IMR-90 (cell line): ENCODE measurements around the gene GAMT. TPM values are rescaled to one million over a fixed set of nuclear protein-coding genes. Genes with fewer than 3 reads are reported as not detected.

ENCODE experiments used
- ATAC-seq: fragments of 200-7000 bp; cut with Tn5 transposase; 2 replicates; pipeline ENCODE4 v1.9.1; 2020; ENCODE audit warnings: low read depth, mild to moderate bottlenecking, moderate library complexity
- BruUV-seq: library from RNA; stranded (reverse); fragments of 400-500 nt; replicated peaks from 2 replicates; lab custom pipeline; 2021; lab: Mats Ljungman, UMichigan
- CTCF ChIA-PET: fragments of 300-600 bp; formaldehyde crosslinking; extraction: SDS; loops from one replicate; lab custom pipeline; 2021; ENCODE audit warnings: antibody characterized with exemption; lab: Yijun Ruan, JAX
- POLR2A ChIA-PET: fragments of 300-600 bp; sonication (Branson Sonifier 250); formaldehyde crosslinking; loops from one replicate; lab custom pipeline; 2022; ENCODE audit warnings: antibody characterized with exemption; ENCODE audit not compliant: unreplicated experiment; lab: Charles Lee
- DNase-seq: peaks from one replicate; pipeline ENCODE4 v3.0.0; 2013
- H2AFZ ChIP-seq: replicated peaks from 2 replicates; pipeline ENCODE3; 2013; ENCODE audit warnings: low read length, mild to moderate bottlenecking; ENCODE audit not compliant: poor library complexity
- H2AK5ac ChIP-seq: 2 replicates; pipeline ENCODE4 v1.6.1; 2013; ENCODE audit warnings: low read depth, low read length, inconsistent platforms
- H2AK9ac ChIP-seq: replicated peaks from 2 replicates; pipeline ENCODE3; 2013; ENCODE audit warnings: mild to moderate bottlenecking, low read depth, low read length, moderate library complexity; ENCODE audit not compliant: poor library complexity
- H2BK120ac ChIP-seq: 2 replicates; pipeline ENCODE4 v1.6.1; 2013; ENCODE audit warnings: low read depth, low read length, inconsistent platforms
- H2BK15ac ChIP-seq: 3 replicates; pipeline ENCODE4 v1.6.1; 2013; ENCODE audit warnings: low read depth, low read length, inconsistent platforms
- H2BK20ac ChIP-seq: 2 replicates; pipeline ENCODE4 v1.6.1; 2013; ENCODE audit warnings: low read depth, mild to moderate bottlenecking, inconsistent platforms, low read length, moderate library complexity
- H2BK5ac ChIP-seq: 2 replicates; pipeline ENCODE4 v1.6.1; 2013; ENCODE audit warnings: mild to moderate bottlenecking, low read depth, low read length, inconsistent platforms; ENCODE audit not compliant: poor library complexity, severe bottlenecking
- H3K14ac ChIP-seq: replicated peaks from 2 replicates; pipeline ENCODE4 v1.6.1; 2013; ENCODE audit warnings: low read depth, low read length, inconsistent platforms
- H3K18ac ChIP-seq: 2 replicates; pipeline ENCODE4 v1.6.1; 2013; ENCODE audit warnings: low read depth, low read length, control low read depth
- H3K23ac ChIP-seq: 2 replicates; pipeline ENCODE4 v1.6.1; 2013; ENCODE audit warnings: low read depth, low read length, inconsistent platforms
- H3K27ac ChIP-seq: 2 replicates; pipeline ENCODE4 v1.5.1; 2013; ENCODE audit warnings: mild to moderate bottlenecking, control low read depth, low read length; ENCODE audit not compliant: insufficient read depth
- H3K27me3 ChIP-seq: 2 replicates; pipeline ENCODE4 v1.6.1; 2013; ENCODE audit warnings: low read length; ENCODE audit not compliant: control insufficient read depth, insufficient read depth
- H3K36me3 ChIP-seq: 2 replicates; pipeline ENCODE4 v1.6.1; 2013; ENCODE audit warnings: low read length, mixed read lengths; ENCODE audit not compliant: control insufficient read depth, insufficient read depth
- H3K4ac ChIP-seq: 2 replicates; pipeline ENCODE4 v1.6.1; 2013; ENCODE audit warnings: low read depth, low read length, inconsistent platforms
- H3K4me1 ChIP-seq: 2 replicates; pipeline ENCODE4 v1.6.1; 2013; ENCODE audit warnings: low read length, mixed read lengths; ENCODE audit not compliant: control insufficient read depth, insufficient read depth
- H3K4me2 ChIP-seq: 2 replicates; pipeline ENCODE4 v1.6.1; 2013; ENCODE audit warnings: low read depth, mild to moderate bottlenecking, control low read depth, low read length, moderate library complexity
- H3K4me3 ChIP-seq: 2 replicates; pipeline ENCODE4 v1.5.1; 2013; ENCODE audit warnings: low read depth, mild to moderate bottlenecking, control low read depth, low read length, moderate library complexity; ENCODE audit not compliant: insufficient read depth
- H3K56ac ChIP-seq: 2 replicates; pipeline ENCODE4 v1.6.1; 2013; ENCODE audit warnings: low read length, inconsistent platforms; ENCODE audit not compliant: insufficient read depth; ENCODE audit errors: extremely low read depth
- H3K79me1 ChIP-seq, 2 experiments: 2 replicates each; pipeline ENCODE4 v1.6.1; 2013; ENCODE audit warnings: low read length in 2 of 2, inconsistent platforms in 1 of 2, low read depth in 1 of 2
- H3K9ac ChIP-seq: 2 replicates; pipeline ENCODE4 v1.6.1; 2013; ENCODE audit warnings: low read depth, low read length, control low read depth
- H3K9me1 ChIP-seq: 2 replicates; pipeline ENCODE4 v1.6.1; 2013; ENCODE audit warnings: low read length, inconsistent platforms; ENCODE audit not compliant: insufficient read depth
- H3K9me3 ChIP-seq: 2 replicates; pipeline ENCODE4 v1.6.1; 2013; ENCODE audit warnings: low read length; ENCODE audit not compliant: control insufficient read depth, insufficient read depth
- H4K20me1 ChIP-seq: 2 replicates; pipeline ENCODE4 v1.6.1; 2013; ENCODE audit warnings: low read length, inconsistent platforms; ENCODE audit not compliant: insufficient read depth
- H4K5ac ChIP-seq: 2 replicates; pipeline ENCODE4 v1.6.1; 2013; ENCODE audit warnings: mild to moderate bottlenecking, low read depth, low read length, control low read depth
- H4K8ac ChIP-seq, 2 experiments: 2 replicates each; pipeline ENCODE4 v1.6.1; 2013; ENCODE audit warnings: low read depth in 2 of 2, low read length in 2 of 2, control low read depth in 1 of 2, inconsistent platforms in 1 of 2
- H4K91ac ChIP-seq: 2 replicates; pipeline ENCODE4 v1.6.1; 2013; ENCODE audit warnings: low read depth, low read length, inconsistent platforms; ENCODE audit not compliant: insufficient read depth
- BHLHE40 ChIP-seq: fragments of 150-350 bp; IDR thresholded peaks from 2 replicates; pipeline ENCODE4 v1.6.1; 2016; ENCODE audit warnings: mild to moderate bottlenecking, low read depth, low read length
- CHD1 ChIP-seq: IDR thresholded peaks from 2 replicates; pipeline ENCODE4 v1.6.1; 2012; ENCODE audit warnings: low read depth, low read length, improper control_type of control experiment
- ELK1 ChIP-seq: fragments of 150-350 bp; IDR thresholded peaks from 2 replicates; pipeline ENCODE4 v1.6.1; 2016; ENCODE audit warnings: low read depth, mild to moderate bottlenecking, low read length, moderate library complexity, borderline replicate concordance
- FOS ChIP-seq: fragments of 150-350 bp; IDR thresholded peaks from 2 replicates; pipeline ENCODE4 v1.6.1; 2016; ENCODE audit warnings: low read depth, low read length
- MAFK ChIP-seq: IDR thresholded peaks from 2 replicates; pipeline ENCODE4 v1.6.1; 2012; ENCODE audit warnings: low read depth, low read length, improper control_type of control experiment
- MAZ ChIP-seq: IDR thresholded peaks from 2 replicates; pipeline ENCODE4 v1.6.1; 2012; ENCODE audit warnings: low read depth, mild to moderate bottlenecking, low read length, improper control_type of control experiment, moderate library complexity, borderline replicate concordance
- MXI1 ChIP-seq: IDR thresholded peaks from 2 replicates; pipeline ENCODE4 v1.6.1; 2012; ENCODE audit warnings: low read depth, mild to moderate bottlenecking, low read length, moderate library complexity, borderline replicate concordance
- NFE2L2 ChIP-seq: fragments of 150-350 bp; IDR thresholded peaks from 2 replicates; pipeline ENCODE4 v1.6.1; 2016; ENCODE audit warnings: low read depth, mild to moderate bottlenecking, low read length
- POLR2A ChIP-seq: IDR thresholded peaks from 2 replicates; pipeline ENCODE4 v1.6.1; 2012; ENCODE audit warnings: mild to moderate bottlenecking, low read depth, low read length
- RAD21 ChIP-seq: IDR thresholded peaks from 2 replicates; pipeline ENCODE4 v1.6.1; 2012; ENCODE audit warnings: low read length, improper control_type of control experiment
- RCOR1 ChIP-seq: IDR thresholded peaks from 2 replicates; pipeline ENCODE4 v1.6.1; 2012; ENCODE audit warnings: mild to moderate bottlenecking, low read length, improper control_type of control experiment; ENCODE audit not compliant: insufficient replicate concordance
- RFX5 ChIP-seq: IDR thresholded peaks from 2 replicates; pipeline ENCODE4 v1.8.0; 2012; ENCODE audit warnings: low read depth, mild to moderate bottlenecking, low read length, moderate library complexity
- SMC3 ChIP-seq: fragments of 150-350 bp; IDR thresholded peaks from 2 replicates; pipeline ENCODE4 v1.6.1; 2016; ENCODE audit warnings: low read depth, mild to moderate bottlenecking, antibody characterized with exemption, low read length, moderate library complexity
- USF2 ChIP-seq: fragments of 150-350 bp; IDR thresholded peaks from 2 replicates; pipeline ENCODE4 v1.6.1; 2017; ENCODE audit warnings: mild to moderate bottlenecking, antibody characterized with exemption, low read length, low read depth
- WGBS, 2 experiments: methylation state at CpG; one replicate each; pipeline versions ENCODE4 v1.1.5 to v1.1.7; 2013; ENCODE audit warnings: missing lambda C conversion rate in 2 of 2; ENCODE audit not compliant: insufficient read length in 1 of 2; ENCODE audit errors: extremely low coverage in 2 of 2; 5-methylcytosine and 5-hydroxymethylcytosine counted together
- dilution Hi-C: fragments of 300-500 bp; cut with HindIII; formaldehyde crosslinking; loops from one replicate; pipeline ENCODE4 v1.14.3; 2018; ENCODE audit warnings: low sequenced_read_pairs; ENCODE audit not compliant: unreplicated experiment
- in situ Hi-C: fragments of 300-500 bp; cut with MboI; formaldehyde crosslinking; loops from 3 replicates; pipeline ENCODE4 v1.14.3; 2019; ENCODE audit warnings: low sequenced_read_pairs, inconsistent platforms, mixed read lengths
- intact Hi-C: fragments of 100-400 bp; cut with micrococcal nuclease; formaldehyde crosslinking; loops from 2 replicates; pipeline ENCODE4 v1.10.0; 2022
- polyA plus RNA-seq, 3 experiments: library from polyadenylated mRNA; depleted of rRNA; stranded (reverse); fragments of >200 nt; gene quantifications; 2 replicates each; pipeline ENCODE4 v1.2.3, GENCODE V29; 2012; ENCODE audit warnings: low replicate concordance in 1 of 3
- total RNA-seq: library from RNA; depleted of rRNA; stranded (reverse); fragments of >200 nt; gene quantifications from 2 replicates; pipeline ENCODE4 v1.2.3, GENCODE V29; 2012

The GAMT gene
- total and polyA plus RNA-seq, 2 of the 4 experiments (the other 2 are of a cell fraction) = 22.8 to 51.8 TPM

- TF ChIP-seq RAD21 (no peak), CHD1 (no peak), MAZ (no peak), RFX5 (no peak), RCOR1 (no peak), USF2 (no peak), FOS (no peak), NFE2L2 (no peak), ELK1 (no peak), SMC3 (no peak), POLR2A (no peak), BHLHE40 (no peak), MXI1 (no peak), MAFK (no peak)
- CTCF ChIA-PET = no interaction called here
These were observed 41.1 kb downstream of the GAMT start for GRCh38 chr19:1360126-1360817.

More at GRCh38 chr19:1360126-1360817, 41.1 kb downstream of the GAMT start:
- Histone ChIP-seq H4K5ac (peak overlapping the region; percentile 21; the same call in 1 of the 2 replicates), H2BK15ac (peak overlapping the region; percentile 9; the same call in 1 of the 3 replicates), H4K20me1 (peaks cover 4% of the 10 kb centered on the region), H3K18ac (no peak overlapping the region; the same call in 1 of the 2 replicates), H3K9ac (no peak overlapping the region; the same call in 1 of the 2 replicates), H4K91ac (peak overlapping the region; percentile 69), H4K8ac (peak overlapping the region in 1 of 2 experiments; percentile 72; a peak in 2 of 4 replicates), H2BK20ac (0 out of 2 replicates have a peak overlapping the region, but pooled peaks have one; percentile 1), H3K9me3 (no peaks in the 10 kb centered on the region), H3K56ac (no peak overlapping the region), H3K4me3 (no peak overlapping the region), H3K36me3 (peaks cover 39% of the 10 kb centered on the region), H3K4me2 (no peak overlapping the region; the same call in 1 of the 2 replicates), H2BK120ac (peak overlapping the region; percentile 45), H3K79me1 (peaks cover 7 to 69% of the 10 kb centered on the region in 2 experiments), H2AK5ac (peak overlapping the region; percentile 18), H2AK9ac (peak overlapping the region; percentile 12), H3K23ac (peak overlapping the region; percentile 26), H3K4me1 (peaks cover 19% of the 10 kb centered on the region), H3K27ac (peak overlapping the region; percentile 41), H2BK5ac (peak overlapping the region; percentile 34), H3K14ac (peak overlapping the region; percentile 34; the same call in 1 of the 2 replicates), H3K4ac (peak overlapping the region; percentile 61), H3K27me3 (no peaks in the 10 kb centered on the region), H3K9me1 (peaks cover 13% of the 10 kb centered on the region), H2AFZ (peak overlapping the region; percentile 71)
- dilution Hi-C loops (no loop called here), in situ Hi-C loops (loop anchor here (5.0 kb wide), 1 partner anchor 78 kb away; no protein-coding TSS in a partner anchor), intact Hi-C loops (loop anchor here (5.0 kb wide), 1 partner anchor 83 kb away; the partner anchor contains the start of gene FAM174C)
- ATAC-seq = peak; percentile 3; the same call in 1 of the 2 replicates
- POLR2A ChIA-PET = no interaction called here
- BruUV-seq = no TSS peak
- no peak for DNase-seq
- WGBS, 2 experiments = 78% methylated on average over 20 of the region's 30 CpGs; no CpG with 5 or more reads in 1 of the 2 experiments
